Heart left ventricle (tissue), 13 donors: ENCODE measurements around the gene PLXNC1.

Source experiments
- POLR2A ChIP-seq, 2 donors: fragments of 450-650 bp; IDR thresholded peaks; one replicate each; pipeline ENCODE4 v1.6.1; 2017; ENCODE audit warnings: antibody characterized with exemption in 2 of 2, mild to moderate bottlenecking in 2 of 2, moderate library complexity in 2 of 2
- TF ChIP-seq, protein P1 (sequence below), 12 donors: fragments of 200-600 bp; sonication (generic) in 4 of 12; IDR thresholded peaks; one replicate each; pipeline versions ENCODE4 v1.5.0 to v1.8.0; 2018 to 2022; ENCODE audit warnings: antibody characterized with exemption in 12 of 12, mild to moderate bottlenecking in 5 of 12
- donor health status: ischemic (EF 13 %, LVEDD 7.1; RV severe dilation, severe dysfunction).
- donor health status: DM: no; HTN: yes; CAD: no.
- donor health status: DM: no; HTN: no; CAD: no.
- donor health status: ischemic (EF 25% LVEDD 6.9; RV normal size, moderate dysfunction).
- donor health status: ischemic (EF 25% LVEDD 5.7; RV mildly dilated, moderate dysfunction).
- donor health status: ischemic (EF 35%, LVEDD 5.7; RV mildly dilated, moderate dysfunction).
- donor health status: nonischemic (EF 11% LVEDD 7.7; RV severe dilation, severe dysfunction).
- donor health status: DM: yes; HTN: yes; CAD: no.
- donor health status: PGD.
- donor health status: ischemic (EF 29% LVEDD 5.4; RV normal size, mild dysfunction).
- donor health status: nonischemic (EF 23%, LVEDD 6.1; RV moderate dilation, normal function).

GRCh38 chr12:94191811-94192210 lies 43.4 kb downstream of the PLXNC1 start:
- TF ChIP-seq, protein P1, sequence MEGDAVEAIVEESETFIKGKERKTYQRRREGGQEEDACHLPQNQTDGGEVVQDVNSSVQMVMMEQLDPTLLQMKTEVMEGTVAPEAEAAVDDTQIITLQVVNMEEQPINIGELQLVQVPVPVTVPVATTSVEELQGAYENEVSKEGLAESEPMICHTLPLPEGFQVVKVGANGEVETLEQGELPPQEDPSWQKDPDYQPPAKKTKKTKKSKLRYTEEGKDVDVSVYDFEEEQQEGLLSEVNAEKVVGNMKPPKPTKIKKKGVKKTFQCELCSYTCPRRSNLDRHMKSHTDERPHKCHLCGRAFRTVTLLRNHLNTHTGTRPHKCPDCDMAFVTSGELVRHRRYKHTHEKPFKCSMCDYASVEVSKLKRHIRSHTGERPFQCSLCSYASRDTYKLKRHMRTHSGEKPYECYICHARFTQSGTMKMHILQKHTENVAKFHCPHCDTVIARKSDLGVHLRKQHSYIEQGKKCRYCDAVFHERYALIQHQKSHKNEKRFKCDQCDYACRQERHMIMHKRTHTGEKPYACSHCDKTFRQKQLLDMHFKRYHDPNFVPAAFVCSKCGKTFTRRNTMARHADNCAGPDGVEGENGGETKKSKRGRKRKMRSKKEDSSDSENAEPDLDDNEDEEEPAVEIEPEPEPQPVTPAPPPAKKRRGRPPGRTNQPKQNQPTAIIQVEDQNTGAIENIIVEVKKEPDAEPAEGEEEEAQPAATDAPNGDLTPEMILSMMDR (IDR thresholded peaks at IDR 0.05) = no peak
- no peak for TF ChIP-seq POLR2A (IDR thresholded peaks at IDR 0.05)
